OCI-LY1 (cell line): Measurements from ENCODE around the gene ODF4.
"Not testable (repeated sequence)": the region's sequence is repeated elsewhere in the genome, so short reads cannot be mapped to it uniquely, and the experiment has no call there.

Source experiments
- H2AFZ ChIP-seq: fragments of 200-600 bp; sonication (generic), shearing (Covaris generic); 2 replicates; pipeline ENCODE4 v1.6.0; 2014; ENCODE audit warnings: antibody characterized with exemption, mild to moderate bottlenecking, low read length
- H3F3A ChIP-seq: fragments of 200-600 bp; sonication (generic), shearing (Covaris generic); 2 replicates; pipeline ENCODE4 v1.6.0; 2014; ENCODE audit warnings: mild to moderate bottlenecking, antibody characterized with exemption, low read length, moderate library complexity; ENCODE audit not compliant: insufficient read depth
- H3K27ac ChIP-seq: fragments of 200-600 bp; sonication (generic); 2 replicates; pipeline ENCODE4 v1.5.1; 2014; ENCODE audit warnings: low read length, mixed run types, mild to moderate bottlenecking, low read depth; ENCODE audit not compliant: poor library complexity, severe bottlenecking
- H3K27me3 ChIP-seq: fragments of 200-600 bp; sonication (generic); 2 replicates; pipeline ENCODE4 v1.6.0; 2014; ENCODE audit warnings: antibody characterized with exemption, mild to moderate bottlenecking, low read length, moderate library complexity; ENCODE audit not compliant: insufficient read depth
- H3K36me3 ChIP-seq: fragments of 200-600 bp; sonication (generic); 2 replicates; pipeline ENCODE4 v1.6.1; 2014; ENCODE audit warnings: mild to moderate bottlenecking, antibody characterized with exemption, low read length, moderate library complexity, mixed read lengths; ENCODE audit not compliant: insufficient read depth
- H3K4me1 ChIP-seq: fragments of 200-600 bp; sonication (generic); 2 replicates; pipeline ENCODE4 v1.5.1; 2014; ENCODE audit warnings: mild to moderate bottlenecking, low read length, moderate library complexity; ENCODE audit not compliant: insufficient read depth, severe bottlenecking
- H3K4me2 ChIP-seq: fragments of 200-600 bp; sonication (generic), shearing (Covaris generic); 2 replicates; pipeline ENCODE4 v1.6.1; 2014; ENCODE audit warnings: low read length
- H3K4me3 ChIP-seq: fragments of 200-600 bp; sonication (generic); 2 replicates; pipeline ENCODE4 v1.5.1; 2014; ENCODE audit warnings: low read length, low read depth, mild to moderate bottlenecking, mixed read lengths; ENCODE audit not compliant: poor library complexity, severe bottlenecking
- H3K79me2 ChIP-seq: fragments of 200-600 bp; shearing (Covaris generic); 2 replicates; pipeline ENCODE4 v1.6.1; 2016; ENCODE audit warnings: mixed run types, low read length, mixed read lengths; ENCODE audit not compliant: insufficient read depth
- H3K9ac ChIP-seq: fragments of 200-600 bp; sonication (generic), shearing (Covaris generic); 2 replicates; pipeline ENCODE4 v1.6.1; 2014; ENCODE audit warnings: mild to moderate bottlenecking, low read length, mixed read lengths
- H3K9me2 ChIP-seq: fragments of 200-600 bp; sonication (generic), shearing (Covaris generic); 2 replicates; pipeline ENCODE4 v1.6.1; 2014; ENCODE audit warnings: low read depth, mild to moderate bottlenecking, low read length, mixed read lengths
- H3K9me3 ChIP-seq: fragments of 200-600 bp; shearing (Covaris generic); 2 replicates; pipeline ENCODE4 v1.6.1; 2014; ENCODE audit warnings: low read length, mixed read lengths
- H4K20me1 ChIP-seq: fragments of 200-600 bp; sonication (generic), shearing (Covaris generic); 2 replicates; pipeline ENCODE4 v1.6.0; 2016; ENCODE audit warnings: mild to moderate bottlenecking, low read length; ENCODE audit not compliant: insufficient read depth
- CTCF ChIP-seq: fragments of 200-600 bp; sonication (generic), shearing (Covaris generic); IDR thresholded peaks from 2 replicates; pipeline ENCODE4 v1.5.1; 2017; ENCODE audit warnings: mild to moderate bottlenecking, antibody characterized with exemption, low read length, moderate library complexity, mixed read lengths
- EZH2 ChIP-seq: fragments of 200-600 bp; sonication (generic), shearing (Covaris generic); IDR thresholded peaks from 2 replicates; pipeline ENCODE4 v1.8.0; 2017; ENCODE audit warnings: borderline replicate concordance, mixed run types, mild to moderate bottlenecking, antibody characterized with exemption, low read length, moderate library complexity, mixed read lengths

The ODF4 gene

GRCh38 chr17:8375738-8376259 is 36.2 kb downstream of the ODF4 start:
- Histone ChIP-seq H3K4me3 (peak overlapping the region; percentile 84), H3K79me2 (no peaks in the 10 kb centered on the region; the same call in 1 of the 2 replicates), H2AFZ (no peak overlapping the region), H3K27ac (peak overlapping the region; percentile 69), H3K4me1 (peaks cover 40% of the 10 kb centered on the region), H3K4me2 (peak overlapping the region; percentile 96), H3K9me3 (no peaks in the 10 kb centered on the region), H3F3A (peaks cover 16% of the 10 kb centered on the region), H3K9ac (peak overlapping the region; percentile 96), H4K20me1 (no peaks in the 10 kb centered on the region), H3K27me3 (no peaks in the 10 kb centered on the region), H3K9me2 (no peaks in the 10 kb centered on the region), H3K36me3 (peaks cover 46% of the 10 kb centered on the region)
- TF ChIP-seq EZH2 (no peak), CTCF (no peak)

- Histone ChIP-seq H3K36me3 (peaks cover 53% of the 10 kb centered on the region), H3K4me3 (peak within 1 kb of the TSS; percentile 84), H3K9me2 (no peaks in the 10 kb centered on the region), H3K9ac (peak within 1 kb of the TSS; percentile 96), H3K27me3 (no peaks in the 10 kb centered on the region), H3K4me1 (peaks cover 46% of the 10 kb centered on the region), H3F3A (peaks cover 18% of the 10 kb centered on the region), H3K9me3 (no peaks in the 10 kb centered on the region), H2AFZ (no peak within 1 kb of the TSS), H3K79me2 (peaks cover 7% of the 10 kb centered on the region), H4K20me1 (no peaks in the 10 kb centered on the region), H3K4me2 (peak within 1 kb of the TSS; percentile 96), H3K27ac (peak within 1 kb of the TSS; percentile 69)
- TF ChIP-seq EZH2 (no peak), CTCF (peak; percentile 54)
Measured at GRCh38 chr17:8376271-8377067, 36.8 kb downstream of the ODF4 start, which contains the start of gene KRABD2. Gene KRABD2, minus strand, starts transcription at chr17:8376704.

GRCh38 chr17:8377422-8377821 is 37.8 kb downstream of the ODF4 start:
- Histone ChIP-seq H3K9me3 (no peaks in the 10 kb centered on the region), H3K9ac (no peak overlapping the region), H3K36me3 (peaks cover 63% of the 10 kb centered on the region), H3K4me1 (peaks cover 51% of the 10 kb centered on the region), H2AFZ (no peak overlapping the region), H3K79me2 (peaks cover 15% of the 10 kb centered on the region), H3K4me3 (no peak overlapping the region), H3K27me3 (no peaks in the 10 kb centered on the region), H3F3A (peaks cover 18% of the 10 kb centered on the region), H3K9me2 (no peaks in the 10 kb centered on the region), H3K4me2 (peak overlapping the region; percentile 96; the same call in 1 of the 2 replicates), H3K27ac (peak overlapping the region; percentile 69), H4K20me1 (no peaks in the 10 kb centered on the region)
- TF ChIP-seq EZH2 (no peak), CTCF (no peak)

- H2AFZ ChIP-seq, H3K9me2 ChIP-seq, H3K9me3 ChIP-seq, H3K9ac ChIP-seq, H3K27ac ChIP-seq, H4K20me1 ChIP-seq, H3K27me3 ChIP-seq, H3K4me3 ChIP-seq, H3K4me2 ChIP-seq: not testable (repeated sequence)
- Histone ChIP-seq H3K36me3 (peaks cover 65% of the 10 kb centered on the region), H3K79me2 (peaks cover 19% of the 10 kb centered on the region), H3K4me1 (peaks cover 51% of the 10 kb centered on the region), H3F3A (peaks cover 18% of the 10 kb centered on the region)
Measured at GRCh38 chr17:8378117-8378516, 38.5 kb downstream of the ODF4 start.
